ENCODE measurements around the gene VASH1. TPM values are rescaled to one million over a fixed set of nuclear protein-coding genes. Genes with fewer than 3 reads are reported as not detected.
"Not testable (repeated sequence)": the region's sequence is repeated elsewhere in the genome, so short reads cannot be mapped to it uniquely, and the experiment has no call there.

The VASH1 gene
- 8.6 and 11.6 TPM in 2 replicates for total RNA-seq (2014; rRNA removed; shearing (Covaris generic))

GRCh38 chr14:76761136-76761959, at the start of gene VASH1:
Gene VASH1 (plus strand): TSS chr14:76761468. CDS start chr14:76762822, 1,354 bp downstream.
- DNase-seq (ENCODE audit: low spot score) = peak; percentile 68
- in situ Hi-C loops (cut with HindIII; ENCODE audit: low sequenced_read_pairs) = no loop called here

- in situ Hi-C loops (cut with HindIII; ENCODE audit: low sequenced_read_pairs) = no loop called here
- no peak for DNase-seq (ENCODE audit: low spot score)
Measured at GRCh38 chr14:76713121-76713520, 48.1 kb upstream of the VASH1 start.

GRCh38 chr14:76714470-76714869, 46.8 kb upstream of the VASH1 start:
- in situ Hi-C loops (cut with HindIII; ENCODE audit: low sequenced_read_pairs) = no loop called here
- no peak for DNase-seq (ENCODE audit: low spot score)

GRCh38 chr14:76715101-76715500, 46.2 kb upstream of the VASH1 start:
- in situ Hi-C loops (cut with HindIII; ENCODE audit: low sequenced_read_pairs) = no loop called here
- no peak for DNase-seq (ENCODE audit: low spot score)

- in situ Hi-C loops (cut with HindIII; ENCODE audit: low sequenced_read_pairs) = no loop called here
- peak; percentile 67 for DNase-seq (ENCODE audit: low spot score)
Measured at GRCh38 chr14:76715511-76716081, 45.7 kb upstream of the VASH1 start.

GRCh38 chr14:76716285-76716684, 45.0 kb upstream of the VASH1 start:
- DNase-seq (ENCODE audit: low spot score) = no peak
- in situ Hi-C loops (cut with HindIII; ENCODE audit: low sequenced_read_pairs) = no loop called here

GRCh38 chr14:76717508-76718290, 43.6 kb upstream of the VASH1 start:
- no peak for DNase-seq (ENCODE audit: low spot score)
- in situ Hi-C loops (cut with HindIII; ENCODE audit: low sequenced_read_pairs) = no loop called here

- in situ Hi-C loops (cut with HindIII; ENCODE audit: low sequenced_read_pairs) = no loop called here
- no peak for DNase-seq (ENCODE audit: low spot score)
Measured at GRCh38 chr14:76718306-76719040, 42.8 kb upstream of the VASH1 start.

- in situ Hi-C loops (cut with HindIII; ENCODE audit: low sequenced_read_pairs) = no loop called here
- no peak for DNase-seq (ENCODE audit: low spot score)
Measured at GRCh38 chr14:76719666-76720065, 41.6 kb upstream of the VASH1 start.

GRCh38 chr14:76720382-76720813, 40.9 kb upstream of the VASH1 start:
- DNase-seq (ENCODE audit: low spot score) = no peak
- in situ Hi-C loops (cut with HindIII; ENCODE audit: low sequenced_read_pairs) = no loop called here

- in situ Hi-C loops (cut with HindIII; ENCODE audit: low sequenced_read_pairs); DNase-seq (ENCODE audit: low spot score): not testable (repeated sequence)
Measured at GRCh38 chr14:76721506-76721905, 39.8 kb upstream of the VASH1 start.

- in situ Hi-C loops (cut with HindIII; ENCODE audit: low sequenced_read_pairs) = no loop called here
Measured at GRCh38 chr14:76724651-76725550, 36.4 kb upstream of the VASH1 start.

GRCh38 chr14:76726551-76726970, 34.7 kb upstream of the VASH1 start:
- DNase-seq (ENCODE audit: low spot score) = no peak
- in situ Hi-C loops (cut with HindIII; ENCODE audit: low sequenced_read_pairs) = no loop called here

More at GRCh38 chr14:76724651-76725550, 36.4 kb upstream of the VASH1 start:
- no peak for DNase-seq (ENCODE audit: low spot score)

GRCh38 chr14:76727384-76727783, 33.9 kb upstream of the VASH1 start:
- no peak for DNase-seq (ENCODE audit: low spot score)
- in situ Hi-C loops (cut with HindIII; ENCODE audit: low sequenced_read_pairs) = no loop called here

GRCh38 chr14:76727901-76728300, 33.4 kb upstream of the VASH1 start:
- DNase-seq (ENCODE audit: low spot score) = no peak
- in situ Hi-C loops (cut with HindIII; ENCODE audit: low sequenced_read_pairs) = no loop called here

- in situ Hi-C loops (cut with HindIII; ENCODE audit: low sequenced_read_pairs) = no loop called here
- DNase-seq (ENCODE audit: low spot score) = no peak
Measured at GRCh38 chr14:76729258-76729657, 32.0 kb upstream of the VASH1 start.

- in situ Hi-C loops (cut with HindIII; ENCODE audit: low sequenced_read_pairs) = no loop called here
- no peak for DNase-seq (ENCODE audit: low spot score)
Measured at GRCh38 chr14:76729953-76730505, 31.2 kb upstream of the VASH1 start.

- DNase-seq (ENCODE audit: low spot score); in situ Hi-C loops (cut with HindIII; ENCODE audit: low sequenced_read_pairs): not testable (repeated sequence)
Measured at GRCh38 chr14:76734501-76734900, 26.8 kb upstream of the VASH1 start.

All from G401 (cell line).